GM21447 (cell line): ENCODE data around the gene SH3PXD2B.

Experiments
- ATAC-seq: cut with Tn5 transposase; IDR thresholded peaks from one replicate; pipeline ENCODE4 v1.9.1; 2021; ENCODE audit not compliant: unreplicated experiment

SH3PXD2B gene

GRCh38 chr5:172454358-172455086, at the start of gene SH3PXD2B:
Gene SH3PXD2B (minus strand): TSS chr5:172454525. CDS start chr5:172454352, 173 bp downstream.
- no peak for ATAC-seq

- no peak for ATAC-seq
Observed at GRCh38 chr5:172502969-172503368, 48.6 kb upstream of the SH3PXD2B start.

GRCh38 chr5:172502410-172502809, 48.1 kb upstream of the SH3PXD2B start:
- no peak for ATAC-seq

GRCh38 chr5:172501708-172502320, 47.5 kb upstream of the SH3PXD2B start:
- no peak for ATAC-seq

- no peak for ATAC-seq
Observed at GRCh38 chr5:172499287-172499686, 45.0 kb upstream of the SH3PXD2B start.

- ATAC-seq, result no peak
Observed at GRCh38 chr5:172498431-172499129, 44.3 kb upstream of the SH3PXD2B start.

GRCh38 chr5:172497591-172498255, 43.4 kb upstream of the SH3PXD2B start:
- no peak for ATAC-seq

- ATAC-seq, result no peak
Observed at GRCh38 chr5:172496671-172497371, 42.5 kb upstream of the SH3PXD2B start.

- no peak for ATAC-seq
Observed at GRCh38 chr5:172494630-172495505, 40.5 kb upstream of the SH3PXD2B start.

GRCh38 chr5:172493906-172494305, 39.6 kb upstream of the SH3PXD2B start:
- no peak for ATAC-seq

- ATAC-seq, result no peak
Observed at GRCh38 chr5:172493461-172493860, 39.1 kb upstream of the SH3PXD2B start.

- ATAC-seq, result no peak
Observed at GRCh38 chr5:172493002-172493401, 38.7 kb upstream of the SH3PXD2B start.

GRCh38 chr5:172492097-172492840, 37.9 kb upstream of the SH3PXD2B start:
- ATAC-seq, result no peak

GRCh38 chr5:172491481-172491880, 37.2 kb upstream of the SH3PXD2B start:
- no peak for ATAC-seq

- no peak for ATAC-seq
Observed at GRCh38 chr5:172490514-172491461, 36.5 kb upstream of the SH3PXD2B start.

GRCh38 chr5:172488221-172488620, 33.9 kb upstream of the SH3PXD2B start:
- no peak for ATAC-seq

- no peak for ATAC-seq
Observed at GRCh38 chr5:172487671-172488070, 33.3 kb upstream of the SH3PXD2B start.

GRCh38 chr5:172486912-172487311, 32.6 kb upstream of the SH3PXD2B start:
- ATAC-seq, result no peak
